ENCODE results near the gene RAB28.

GRCh38 chr4:13323921-13324320 is 160.2 kb downstream of the RAB28 start:
- TF ChIP-seq POLR2A (IDR thresholded peaks at IDR 0.05) (no peak), CTCF (IDR thresholded peaks at IDR 0.05) (no peak)

Data from adrenal gland (tissue), 5 donors.